HEK293 (cell line): ENCODE data around the gene RSPO4.

Source experiments
- CTCF ChIA-PET: fragments of 350-600 bp; formaldehyde crosslinking; extraction: SDS; loops from one replicate; lab custom pipeline; 2021; ENCODE audit warnings: antibody characterized with exemption; lab: Yijun Ruan, JAX
- POLR2A ChIA-PET: fragments of 300-600 bp; formaldehyde crosslinking; extraction: SDS; loops from one replicate; lab custom pipeline; 2020; ENCODE audit warnings: antibody characterized with exemption, inconsistent platforms; lab: Yijun Ruan, JAX
- H3K27ac ChIP-seq: fragments of 200-500 bp; sonication (Bioruptor generic); 2 replicates; pipeline ENCODE4 v1.5.1; 2014; ENCODE audit warnings: low read depth, low read length, control low read depth, inconsistent platforms; ENCODE audit errors: extremely low read depth
- H3K36me3 ChIP-seq, 2 experiments: fragments of 200-500 bp in 1 of 2; sonication (Bioruptor generic) in 1 of 2; 1 replicate in 1 of 2; 2 replicates in 1 of 2; pipeline ENCODE4 v1.5.1; 2014 to 2017; ENCODE audit warnings: inconsistent platforms in 2 of 2, low read length in 2 of 2; ENCODE audit not compliant: control insufficient read depth in 2 of 2, insufficient read depth in 1 of 2
- H3K4me1 ChIP-seq: fragments of 200-500 bp; sonication (Bioruptor generic); 2 replicates; pipeline ENCODE4 v1.5.1; 2014; ENCODE audit warnings: mild to moderate bottlenecking, low read length, inconsistent platforms; ENCODE audit not compliant: control insufficient read depth, insufficient read depth
- H3K4me3 ChIP-seq: 2 replicates; pipeline ENCODE4 v1.5.1; 2011; ENCODE audit warnings: low read depth, mild to moderate bottlenecking, control low read depth, low read length, moderate library complexity
- H3K9me3 ChIP-seq: fragments of 200-500 bp; sonication (Bioruptor generic); 2 replicates; pipeline ENCODE4 v1.5.1; 2014; ENCODE audit warnings: low read depth, low read length, inconsistent platforms; ENCODE audit not compliant: control insufficient read depth, insufficient read depth
- PRDM2 ChIP-seq: fragments of 450-650 bp; formaldehyde crosslinking; IDR thresholded peaks from 2 replicates; pipeline ENCODE4 v1.5.1; 2016; ENCODE audit warnings: missing biosample characterization, missing genetic modification characterization, borderline replicate concordance
- SCRT1 ChIP-seq: fragments of 450-650 bp; formaldehyde crosslinking; IDR thresholded peaks from 2 replicates; pipeline ENCODE4 v1.5.1; 2016; ENCODE audit warnings: missing biosample characterization, missing genetic modification characterization, borderline replicate concordance
- SP3 ChIP-seq: fragments of 450-650 bp; formaldehyde crosslinking; IDR thresholded peaks from 2 replicates; pipeline ENCODE4 v1.5.1; 2016; ENCODE audit warnings: missing biosample characterization, missing genetic modification characterization
- YY1 ChIP-seq: fragments of 450-650 bp; formaldehyde crosslinking; IDR thresholded peaks from 2 replicates; pipeline ENCODE4 v1.5.1; 2018; ENCODE audit warnings: missing biosample characterization, missing genetic modification characterization
- ZBTB6 ChIP-seq: fragments of 450-650 bp; formaldehyde crosslinking; IDR thresholded peaks from 2 replicates; pipeline ENCODE4 v1.5.1; 2017; ENCODE audit warnings: missing biosample characterization, missing genetic modification characterization
- ZNF121 ChIP-seq: fragments of 450-650 bp; formaldehyde crosslinking; IDR thresholded peaks from 2 replicates; pipeline ENCODE4 v1.5.1; 2016; ENCODE audit warnings: missing biosample characterization, missing genetic modification characterization
- ZNF221 ChIP-seq: fragments of 450-650 bp; formaldehyde crosslinking; IDR thresholded peaks from 2 replicates; pipeline ENCODE4 v1.5.1; 2017; ENCODE audit warnings: missing biosample characterization, missing genetic modification characterization, borderline replicate concordance
- ZNF223 ChIP-seq: fragments of 450-650 bp; formaldehyde crosslinking; IDR thresholded peaks from 2 replicates; pipeline ENCODE4 v1.5.1; 2016; ENCODE audit warnings: missing biosample characterization, missing genetic modification characterization
- ZNF266 ChIP-seq: fragments of 450-650 bp; formaldehyde crosslinking; IDR thresholded peaks from 2 replicates; pipeline ENCODE4 v1.5.1; 2016; ENCODE audit warnings: missing biosample characterization, missing genetic modification characterization, low read depth
- ZNF311 ChIP-seq: fragments of 450-650 bp; formaldehyde crosslinking; IDR thresholded peaks from 2 replicates; pipeline ENCODE4 v1.5.1; 2017; ENCODE audit warnings: missing biosample characterization, missing genetic modification characterization, borderline replicate concordance
- ZNF354C ChIP-seq: fragments of 450-650 bp; formaldehyde crosslinking; IDR thresholded peaks from 2 replicates; pipeline ENCODE4 v1.5.1; 2016; ENCODE audit warnings: missing biosample characterization, missing genetic modification characterization, low read depth, borderline replicate concordance
- ZNF48 ChIP-seq: fragments of 450-650 bp; formaldehyde crosslinking; IDR thresholded peaks from 2 replicates; pipeline ENCODE4 v1.5.1; 2016; ENCODE audit warnings: missing biosample characterization, missing genetic modification characterization
- ZNF558 ChIP-seq: fragments of 450-650 bp; formaldehyde crosslinking; IDR thresholded peaks from 2 replicates; pipeline ENCODE4 v1.5.1; 2016; ENCODE audit warnings: missing biosample characterization, missing genetic modification characterization
- ZNF660 ChIP-seq: fragments of 450-650 bp; IDR thresholded peaks from 2 replicates; pipeline ENCODE4 v1.5.1; 2018; ENCODE audit warnings: missing biosample characterization, mild to moderate bottlenecking, missing genetic modification characterization
- ZNF670 ChIP-seq: fragments of 450-650 bp; formaldehyde crosslinking; IDR thresholded peaks from 2 replicates; pipeline ENCODE4 v1.5.1; 2016; ENCODE audit warnings: missing biosample characterization, missing genetic modification characterization, low read depth
- ZNF692 ChIP-seq: fragments of 450-650 bp; formaldehyde crosslinking; IDR thresholded peaks from 2 replicates; pipeline ENCODE4 v1.5.1; 2016; ENCODE audit warnings: missing biosample characterization, missing genetic modification characterization
- ZNF830 ChIP-seq: fragments of 450-650 bp; IDR thresholded peaks from 2 replicates; pipeline ENCODE4 v1.5.0; 2018; ENCODE audit warnings: missing biosample characterization, missing genetic modification characterization, low read depth, mild to moderate bottlenecking, moderate library complexity
- TF ChIP-seq, protein P1 (sequence below): fragments of 450-650 bp; formaldehyde crosslinking; IDR thresholded peaks from 2 replicates; pipeline ENCODE4; 2016; ENCODE audit warnings: missing biosample characterization, missing genetic modification characterization

The RSPO4 gene

GRCh38 chr20:1002682-1003561 is 811 bp upstream of the RSPO4 start:
- H3K9me3 ChIP-seq: no peaks in the 10 kb centered on the region
- no peaks in the 10 kb centered on the region for H3K4me1 ChIP-seq
- no peak overlapping the region; the same call in 1 of the 2 replicates for H3K4me3 ChIP-seq
- POLR2A ChIA-PET: interaction anchor here (1.4 kb wide), 1 partner anchor 17 kb away, joined by 3 read pairs; no protein-coding TSS in a partner anchor
- H3K36me3 ChIP-seq: no peaks in the 10 kb centered on the region
- CTCF ChIA-PET: interaction anchor here (0.6 kb wide), 1 partner anchor 88 kb away, joined by 3 read pairs; no protein-coding TSS in a partner anchor
- TF ChIP-seq YY1 (tag by site-specific recombination): no peak
- no peak for TF ChIP-seq ZNF223 (tag by site-specific recombination)
- no peak for TF ChIP-seq ZNF660
- no peak for TF ChIP-seq ZNF48
- no peak for TF ChIP-seq ZNF221 (tag by site-specific recombination)
- no peak for TF ChIP-seq PRDM2 (tag by site-specific recombination)
- no peak for TF ChIP-seq SP3 (tag by site-specific recombination)
- no peak for TF ChIP-seq ZNF311 (tag by site-specific recombination)
- TF ChIP-seq ZBTB6 (tag by site-specific recombination): no peak
- TF ChIP-seq ZNF121 (tag by site-specific recombination): no peak
- TF ChIP-seq, protein P1, sequence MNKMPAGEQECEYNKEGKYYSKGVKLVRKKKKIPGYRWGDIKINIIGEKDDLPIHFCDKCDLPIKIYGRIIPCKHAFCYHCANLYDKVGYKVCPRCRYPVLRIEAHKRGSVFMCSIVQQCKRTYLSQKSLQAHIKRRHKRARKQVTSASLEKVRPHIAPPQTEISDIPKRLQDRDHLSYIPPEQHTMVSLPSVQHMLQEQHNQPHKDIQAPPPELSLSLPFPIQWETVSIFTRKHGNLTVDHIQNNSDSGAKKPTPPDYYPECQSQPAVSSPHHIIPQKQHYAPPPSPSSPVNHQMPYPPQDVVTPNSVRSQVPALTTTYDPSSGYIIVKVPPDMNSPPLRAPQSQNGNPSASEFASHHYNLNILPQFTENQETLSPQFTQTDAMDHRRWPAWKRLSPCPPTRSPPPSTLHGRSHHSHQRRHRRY: no peak
- TF ChIP-seq ZNF830: no peak
- no peak for TF ChIP-seq ZNF354C (tag by site-specific recombination)
- TF ChIP-seq ZNF670 (tag by site-specific recombination): no peak
- TF ChIP-seq SCRT1 (tag by site-specific recombination): no peak
- TF ChIP-seq ZNF692 (tag by site-specific recombination): no peak
- no peak for TF ChIP-seq ZNF558
- no peak for TF ChIP-seq ZNF266
- TF ChIP-seq, all 188 proteins: peak for 0
- no peak overlapping the region for H3K27ac ChIP-seq
